Hepatocyte (in vitro differentiated cells): Measurements from ENCODE around the gene USHBP1. TPM values are rescaled to one million over a fixed set of nuclear protein-coding genes. Genes with fewer than 3 reads are reported as not detected.

Experiments
- DNase-seq: peaks from one replicate; pipeline ENCODE4 v3.0.0-alpha.2; 2016; ENCODE audit warnings: low spot score
- H2AFZ ChIP-seq: fragments of 200-600 bp; sonication (generic); 2 replicates; pipeline ENCODE4 v1.6.0; 2016; ENCODE audit warnings: antibody characterized with exemption, mild to moderate bottlenecking
- H3K27ac ChIP-seq: fragments of 200-600 bp; sonication (generic); 2 replicates; pipeline ENCODE4 v1.5.1; 2016; ENCODE audit warnings: mild to moderate bottlenecking
- H3K27me3 ChIP-seq: fragments of 200-600 bp; sonication (generic); 2 replicates; pipeline ENCODE4 v1.6.1; 2016
- H3K36me3 ChIP-seq: fragments of 200-600 bp; sonication (generic); replicated peaks from 2 replicates; pipeline ENCODE4 v1.5.1; 2016; ENCODE audit warnings: low read depth; ENCODE audit not compliant: insufficient read depth
- H3K4me1 ChIP-seq: fragments of 200-600 bp; sonication (generic); 2 replicates; pipeline ENCODE4 v1.5.1; 2016; ENCODE audit warnings: mild to moderate bottlenecking, moderate library complexity; ENCODE audit not compliant: insufficient read depth
- H3K4me2 ChIP-seq: fragments of 200-600 bp; sonication (generic); 2 replicates; pipeline ENCODE4 v1.6.0; 2016
- H3K4me3 ChIP-seq: fragments of 200-600 bp; sonication (generic); 2 replicates; pipeline ENCODE4 v1.5.1; 2016; ENCODE audit warnings: mild to moderate bottlenecking
- H3K79me2 ChIP-seq: fragments of 200-600 bp; sonication (generic); 2 replicates; pipeline ENCODE4 v1.6.0; 2017; ENCODE audit warnings: mild to moderate bottlenecking
- H3K9me2 ChIP-seq: fragments of 200-600 bp; sonication (generic); replicated peaks from 2 replicates; pipeline ENCODE4 v1.6.0; 2017; ENCODE audit warnings: mild to moderate bottlenecking; ENCODE audit not compliant: insufficient read depth
- H3K9me3 ChIP-seq: fragments of 200-600 bp; sonication (generic); 2 replicates; pipeline ENCODE4 v1.5.1; 2016; ENCODE audit warnings: low read depth, mild to moderate bottlenecking
- H4K20me1 ChIP-seq: fragments of 200-600 bp; sonication (generic); 2 replicates; pipeline ENCODE4 v1.6.0; 2016; ENCODE audit warnings: mild to moderate bottlenecking; ENCODE audit not compliant: insufficient read depth, poor library complexity, severe bottlenecking
- CTCF ChIP-seq: fragments of 200-600 bp; sonication (generic); IDR thresholded peaks from 2 replicates; pipeline ENCODE4 v1.5.1; 2016; ENCODE audit warnings: antibody characterized with exemption, mild to moderate bottlenecking; ENCODE audit not compliant: poor library complexity
- EZH2 ChIP-seq: fragments of 200-600 bp; sonication (generic); IDR thresholded peaks from 2 replicates; pipeline ENCODE4 v1.6.1; 2016; ENCODE audit warnings: antibody characterized with exemption, mild to moderate bottlenecking, borderline replicate concordance
- EZH2phosphoT487 ChIP-seq: fragments of 200-600 bp; sonication (generic); IDR thresholded peaks from one replicate; pipeline ENCODE4 v1.6.1; 2018; ENCODE audit warnings: antibody characterized with exemption, mild to moderate bottlenecking, low read depth, moderate library complexity; ENCODE audit not compliant: unreplicated experiment, severe bottlenecking
- WGBS: methylation state at CpG from one replicate; pipeline ENCODE4 v1.1.6; 2016; ENCODE audit warnings: low lambda C conversion rate; ENCODE audit errors: missing lambda C conversion rate; 5-methylcytosine and 5-hydroxymethylcytosine counted together
- polyA plus RNA-seq: library from polyadenylated mRNA; unstranded; fragments of >200 nt; fragmentation: Nextera tagmentation; extraction: Ambion mirVana; gene quantifications from 2 replicates; pipeline ENCODE4 v1.2.1, GENCODE V29; 2016
- total RNA-seq: library from RNA; depleted of rRNA; stranded (reverse); fragments of >200 nt; gene quantifications from 2 replicates; pipeline ENCODE4 v1.2.3, GENCODE V29; 2014

The USHBP1 gene
- total and polyA plus RNA-seq, 2 experiments from 2014 or later, result 0.98 TPM; not detected in 1

GRCh38 chr19:17283504-17283996 is 19.0 kb upstream of the USHBP1 start:
- Histone ChIP-seq H3K79me2 (no peaks in the 10 kb centered on the region), H2AFZ (no peak overlapping the region), H3K9me2 (no peaks in the 10 kb centered on the region), H3K4me3 (no peak overlapping the region), H3K4me2 (no peak overlapping the region), H3K27me3 (peaks cover 7% of the 10 kb centered on the region), H3K4me1 (peaks cover 9% of the 10 kb centered on the region), H3K9me3 (no peaks in the 10 kb centered on the region), H3K27ac (no peak overlapping the region), H4K20me1 (no peaks in the 10 kb centered on the region), H3K36me3 (no peaks in the 10 kb centered on the region)
- 90% methylated on average over 7 of the region's 7 CpGs for WGBS
- no peak for DNase-seq
- TF ChIP-seq EZH2phosphoT487 (no peak), CTCF (no peak), EZH2 (no peak)

- WGBS, result 7% methylated on average over 38 of the region's 45 CpGs
- no peaks in the 10 kb centered on the region for H3K79me2 ChIP-seq
- H3K9me2 ChIP-seq, result no peaks in the 10 kb centered on the region
- peaks cover 9% of the 10 kb centered on the region for H3K4me1 ChIP-seq
- H3K27ac ChIP-seq, result no peak overlapping the region
- TF ChIP-seq EZH2, result no peak
- TF ChIP-seq EZH2phosphoT487, result no peak
- TF ChIP-seq CTCF, result peak; percentile 87
- H2AFZ ChIP-seq, result peak overlapping the region; percentile 84
- H3K4me3 ChIP-seq, result no peak overlapping the region
- H3K4me2 ChIP-seq, result peak overlapping the region; percentile 93
- no peaks in the 10 kb centered on the region for H3K9me3 ChIP-seq
- H3K36me3 ChIP-seq, result no peaks in the 10 kb centered on the region
- peak; percentile 94 for DNase-seq
- H4K20me1 ChIP-seq, result no peaks in the 10 kb centered on the region
- peaks cover 7% of the 10 kb centered on the region for H3K27me3 ChIP-seq
Observed at GRCh38 chr19:17282488-17283125, 18.1 kb upstream of the USHBP1 start.

- no peak for DNase-seq
- Histone ChIP-seq H2AFZ (peak within 1 kb of the TSS; percentile 84), H4K20me1 (no peaks in the 10 kb centered on the region), H3K9me2 (no peaks in the 10 kb centered on the region), H3K27ac (no peak within 1 kb of the TSS), H3K9me3 (no peaks in the 10 kb centered on the region), H3K4me1 (peaks cover 9% of the 10 kb centered on the region), H3K79me2 (no peaks in the 10 kb centered on the region), H3K36me3 (no peaks in the 10 kb centered on the region), H3K4me2 (peak within 1 kb of the TSS; percentile 93), H3K4me3 (no peak within 1 kb of the TSS), H3K27me3 (peaks cover 7% of the 10 kb centered on the region)
- TF ChIP-seq CTCF, result no peak
- TF ChIP-seq EZH2, result no peak
- no peak for TF ChIP-seq EZH2phosphoT487
- WGBS, result 20% methylated on average over 58 of the region's 75 CpGs
Observed at GRCh38 chr19:17281391-17282304, 17.1 kb upstream of the USHBP1 start, which contains the start of gene ANKLE1. ANKLE1 (plus strand) TSS chr19:17281901; CDS start chr19:17281921, 20 bp downstream.
